HG03064 (cell line): ENCODE data around the gene SP100.
A peak's percentile ranks its signal among the peaks of the same experiment; 100 is the strongest.

ENCODE experiments used
- ATAC-seq: cut with Tn5 transposase; IDR thresholded peaks from one replicate; pipeline ENCODE4 v1.9.1; 2021; ENCODE audit warnings: low read depth; ENCODE audit not compliant: unreplicated experiment

Gene SP100

GRCh38 chr2:230521386-230521785 is 105.4 kb downstream of the SP100 start:
- ATAC-seq = no peak

DNA sequence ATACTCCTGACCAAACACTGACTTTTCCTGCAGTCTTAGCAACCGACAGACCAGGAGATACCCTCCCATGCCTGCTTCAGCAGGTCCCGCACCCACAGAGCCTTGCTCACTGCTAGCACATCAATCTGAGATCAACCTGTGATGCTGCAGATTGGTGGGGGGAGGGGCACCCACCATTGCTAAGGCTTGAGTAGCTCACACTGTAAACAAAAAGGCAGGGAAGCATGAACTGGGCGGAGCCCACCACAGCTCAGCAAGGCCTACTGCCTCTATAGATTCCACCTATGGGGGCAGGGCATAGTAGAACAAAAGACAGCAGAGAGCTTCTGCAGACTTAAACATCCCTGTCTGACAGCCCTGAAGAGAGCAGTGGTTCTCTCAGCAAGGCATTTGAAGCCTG is 109.7 kb downstream of the SP100 start:
- no peak for ATAC-seq

GRCh38 chr2:230537531-230537976 is 121.6 kb downstream of the SP100 start:
- ATAC-seq = peak; percentile 62

GRCh38 chr2:230540332-230540731 is 124.3 kb downstream of the SP100 start:
- no peak for ATAC-seq

DNA sequence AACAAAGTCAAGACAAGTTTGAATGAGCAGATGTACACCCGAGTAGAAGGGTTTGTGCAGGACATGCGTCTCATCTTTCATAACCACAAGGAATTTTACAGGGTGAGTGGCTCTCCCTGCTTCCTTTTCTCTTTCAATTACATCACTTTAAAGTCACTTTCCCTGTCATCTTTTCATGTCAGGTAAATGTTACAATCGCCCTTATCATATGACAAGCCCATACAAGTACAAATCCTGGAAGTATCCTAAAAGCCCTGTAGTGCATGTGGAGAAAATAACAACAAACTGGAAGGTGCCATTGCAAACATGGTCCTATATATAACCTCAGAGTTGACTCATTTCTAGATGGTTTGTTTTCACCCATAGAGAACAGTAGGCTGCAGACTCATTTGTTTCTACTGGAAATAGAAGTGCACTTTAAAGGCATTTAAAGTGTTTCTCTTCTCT is 126.0 kb downstream of the SP100 start:
- peak; percentile 66 for ATAC-seq

DNA sequence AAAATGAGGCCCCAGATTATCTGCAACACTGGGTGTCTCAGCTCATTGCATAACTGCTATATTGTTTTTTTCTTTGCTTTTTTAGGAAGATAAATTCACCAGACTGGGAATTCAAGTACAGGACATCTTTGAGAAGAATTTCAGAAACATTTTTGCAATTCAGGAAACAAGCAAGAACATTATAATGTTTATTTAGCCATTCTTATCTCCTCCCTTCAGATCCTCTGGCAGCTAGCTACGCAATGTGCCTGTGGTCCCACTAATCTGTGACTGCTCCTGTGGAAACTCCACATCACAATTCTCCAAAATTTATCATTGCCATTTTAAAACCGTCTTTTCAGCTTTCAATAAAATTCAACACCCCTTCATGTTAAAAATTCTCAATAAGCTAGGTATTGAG is 126.8 kb downstream of the SP100 start:
- ATAC-seq = no peak

GRCh38 chr2:230552181-230552580 is 136.2 kb downstream of the SP100 start:
- no peak for ATAC-seq

GRCh38 chr2:230557065-230557464 is 141.1 kb downstream of the SP100 start:
- no peak for ATAC-seq

DNA sequence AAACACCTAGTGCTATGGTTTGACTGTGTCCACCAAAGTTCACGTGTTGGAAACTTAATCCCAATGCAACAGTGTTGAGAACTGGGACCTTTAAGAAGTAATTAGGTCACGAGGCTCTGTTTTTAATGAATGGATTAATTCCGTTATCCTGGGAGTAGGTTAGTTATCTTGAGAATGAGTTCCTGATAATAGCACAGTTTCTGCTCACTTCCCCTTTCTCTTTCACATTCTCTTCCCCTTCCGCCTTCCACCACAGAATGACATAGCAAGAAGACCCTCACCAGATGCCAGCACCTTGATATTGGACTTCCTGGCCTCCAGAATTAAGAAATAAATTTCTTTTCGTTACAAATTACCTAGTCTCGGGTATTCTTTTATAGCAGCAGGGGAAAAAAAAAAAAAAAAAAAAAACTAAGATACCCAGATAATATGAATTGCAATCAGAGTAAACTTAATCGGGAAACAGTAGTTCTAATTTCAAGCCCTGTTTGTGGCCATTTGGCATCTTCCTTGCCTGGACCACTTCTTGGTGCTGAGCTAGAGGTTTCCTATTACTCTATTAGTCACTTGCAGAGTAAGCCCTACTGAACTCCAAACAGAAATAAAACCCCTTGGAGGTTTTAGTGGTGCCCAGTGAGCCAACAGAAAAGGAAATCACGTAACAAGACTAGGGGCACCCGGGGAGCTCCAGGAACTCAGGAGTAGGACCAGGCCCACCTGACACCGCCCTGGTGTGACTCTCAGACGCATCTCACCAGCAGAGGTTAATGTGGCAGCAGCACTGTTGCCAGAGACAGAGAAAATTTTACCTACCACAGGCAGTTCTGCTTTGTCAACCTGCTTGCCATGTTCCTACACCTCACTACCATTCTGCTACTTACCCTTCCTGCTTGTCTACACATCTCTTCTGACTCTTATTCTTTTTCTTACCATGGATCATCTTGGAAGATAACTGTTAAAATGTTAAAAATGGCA is 149.1 kb downstream of the SP100 start:
- ATAC-seq = no peak

DNA sequence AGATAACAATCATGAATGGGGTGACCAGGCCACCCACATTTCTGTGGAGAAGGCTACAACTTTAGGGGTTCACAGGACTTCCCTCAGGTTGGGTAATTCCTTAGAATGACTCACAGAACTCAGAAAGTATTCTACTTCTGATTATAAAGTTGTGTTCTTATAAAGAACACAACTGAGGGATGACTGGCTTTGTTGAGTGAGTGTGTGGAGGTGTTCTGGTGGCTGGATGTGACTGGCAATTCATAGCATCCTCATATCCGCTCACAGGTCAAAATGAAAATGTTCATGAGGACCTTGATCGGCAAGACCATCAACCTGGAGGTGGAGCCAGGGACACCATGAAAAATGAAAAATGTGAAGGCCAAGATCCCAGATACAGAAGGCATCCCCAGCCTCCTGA is 153.3 kb downstream of the SP100 start:
- ATAC-seq = no peak

GRCh38 chr2:230570987-230571386 is 155.0 kb downstream of the SP100 start:
- ATAC-seq = no peak

GRCh38 chr2:230575642-230576324 is 159.8 kb downstream of the SP100 start:
- ATAC-seq = no peak

DNA sequence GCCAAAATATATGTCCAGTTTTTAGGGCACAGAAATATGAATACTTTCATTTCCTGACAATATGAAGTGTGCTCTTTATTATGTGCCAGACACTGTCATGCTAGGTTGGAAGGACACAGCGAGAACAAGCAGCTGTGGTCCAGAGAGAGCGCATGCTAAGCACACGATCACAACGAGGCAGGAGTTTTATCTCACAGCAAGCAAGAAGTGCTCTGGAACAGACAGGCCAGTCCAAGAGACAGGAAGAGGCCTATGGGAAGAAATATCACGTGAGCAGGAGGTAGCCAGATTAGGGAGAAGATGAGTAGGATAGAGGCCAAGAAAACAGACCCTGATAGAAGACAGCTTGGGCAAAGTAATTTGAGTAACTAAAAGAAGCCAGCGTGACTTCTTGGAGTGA is 161.1 kb downstream of the SP100 start:
- no peak for ATAC-seq

DNA sequence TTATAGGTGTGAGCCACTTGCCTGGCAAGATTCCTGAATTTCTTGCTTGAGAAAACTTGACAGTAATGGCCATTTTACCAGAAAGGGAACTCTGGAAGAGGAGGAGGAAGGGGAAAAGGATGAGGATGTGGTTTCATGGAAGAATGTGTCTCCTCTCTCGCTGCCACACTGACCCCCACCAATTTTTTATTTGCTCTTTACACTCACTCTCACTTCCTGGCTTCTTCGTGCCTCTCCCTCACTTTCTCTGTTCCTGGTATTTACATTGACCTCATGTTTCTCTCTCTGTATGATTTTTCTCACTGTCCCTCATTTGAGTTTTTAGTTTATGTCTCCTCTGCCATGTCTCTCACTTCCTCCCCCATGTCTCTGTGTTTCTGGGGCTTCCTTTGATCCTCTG is 162.1 kb downstream of the SP100 start:
- no peak for ATAC-seq

DNA sequence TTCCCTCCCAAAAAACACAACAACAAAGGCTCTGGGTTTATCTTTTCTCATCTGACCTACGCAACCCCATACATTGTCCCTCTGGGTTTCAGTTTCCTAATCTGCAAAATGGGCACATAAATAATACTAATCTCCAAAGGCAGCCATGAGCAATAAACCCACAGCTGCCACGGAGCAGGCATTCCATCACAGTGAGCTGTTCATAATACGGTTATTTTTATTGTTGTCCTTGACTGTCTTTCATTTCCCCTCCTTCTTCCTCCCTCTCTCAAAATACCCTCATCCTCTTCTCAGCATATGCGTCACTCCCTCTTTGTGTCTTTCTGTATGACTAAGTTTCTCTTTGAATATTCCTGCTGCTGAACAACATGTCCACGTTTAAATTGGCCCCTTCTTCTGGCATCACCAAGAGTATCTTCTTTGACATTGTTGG is 166.9 kb downstream of the SP100 start:
- ATAC-seq = peak; percentile 54

- ATAC-seq = peak; percentile 35
Measured at GRCh38 chr2:230583581-230583980, 167.6 kb downstream of the SP100 start.

DNA sequence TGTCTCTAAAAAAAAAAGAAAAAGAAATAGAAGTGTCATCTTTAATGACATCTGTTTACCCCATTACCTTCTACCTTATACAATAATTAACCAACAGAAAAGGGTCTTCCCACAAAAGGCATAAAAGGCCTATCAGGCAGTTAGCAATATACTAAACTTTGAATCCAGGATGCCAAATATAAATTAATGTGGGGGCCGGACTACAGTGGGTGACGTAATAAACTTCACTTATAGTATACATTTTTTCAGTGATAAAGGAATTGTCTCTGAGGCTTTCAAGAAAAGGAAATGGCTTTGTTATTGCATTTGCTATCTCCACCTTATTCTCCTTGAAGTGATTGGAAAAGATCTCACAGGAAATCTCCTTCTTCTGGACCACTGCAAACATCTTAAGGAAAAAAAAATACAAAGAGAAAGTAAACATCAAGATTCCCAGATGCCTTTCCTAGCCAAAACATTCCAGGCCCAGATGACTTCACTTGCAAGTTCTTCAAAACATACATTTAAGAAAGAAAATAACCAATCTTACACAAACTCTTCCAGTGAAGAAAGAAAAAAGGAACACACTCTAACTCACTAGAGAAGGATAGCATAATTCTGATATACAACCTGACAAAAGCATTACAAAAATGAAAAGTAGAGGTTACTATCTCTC is 170.5 kb downstream of the SP100 start:
- no peak for ATAC-seq

DNA sequence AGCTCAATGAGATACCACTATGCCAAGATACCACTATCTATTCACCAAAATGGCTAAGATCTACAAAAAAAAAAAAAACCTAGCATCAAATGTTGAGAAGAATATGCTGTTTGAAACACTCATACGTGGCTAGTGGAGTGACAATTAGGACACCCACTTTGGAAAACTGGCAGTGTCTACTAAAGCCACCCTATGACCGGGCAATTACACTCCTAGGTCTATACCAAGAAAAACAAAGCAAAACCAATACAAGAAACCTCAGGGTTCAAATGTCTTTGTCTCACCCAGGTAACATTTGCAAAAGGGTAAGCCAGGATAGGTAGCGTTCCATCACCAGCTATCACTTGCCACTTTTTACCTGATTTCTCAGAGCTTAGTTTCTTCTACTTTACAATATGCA is 173.0 kb downstream of the SP100 start:
- peak; percentile 15 for ATAC-seq

DNA sequence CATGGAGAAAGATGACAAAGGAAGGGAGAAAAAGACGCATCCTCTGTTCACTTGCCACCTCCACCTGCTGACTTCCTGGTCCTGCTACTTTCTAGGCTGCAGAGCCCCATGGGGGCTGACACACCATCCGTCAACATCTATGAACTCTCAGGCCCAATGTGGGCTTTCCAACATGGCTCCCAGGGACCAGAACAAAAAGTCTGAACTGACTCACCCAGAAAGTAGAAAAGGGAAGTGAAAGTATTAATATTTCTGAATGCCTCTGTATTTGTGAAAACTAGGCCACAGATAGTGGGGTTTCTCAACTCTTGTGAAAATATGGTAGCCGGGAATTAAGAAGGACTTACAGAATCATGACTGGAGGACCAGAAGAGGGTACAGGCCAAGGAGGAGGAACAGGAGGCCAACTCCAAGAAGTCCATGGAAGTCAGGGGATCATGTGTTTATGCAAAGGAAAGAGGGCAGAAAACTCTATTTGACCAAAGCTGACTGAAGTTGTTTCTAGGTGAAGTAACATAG is 173.6 kb downstream of the SP100 start:
- ATAC-seq = peak; percentile 93

DNA sequence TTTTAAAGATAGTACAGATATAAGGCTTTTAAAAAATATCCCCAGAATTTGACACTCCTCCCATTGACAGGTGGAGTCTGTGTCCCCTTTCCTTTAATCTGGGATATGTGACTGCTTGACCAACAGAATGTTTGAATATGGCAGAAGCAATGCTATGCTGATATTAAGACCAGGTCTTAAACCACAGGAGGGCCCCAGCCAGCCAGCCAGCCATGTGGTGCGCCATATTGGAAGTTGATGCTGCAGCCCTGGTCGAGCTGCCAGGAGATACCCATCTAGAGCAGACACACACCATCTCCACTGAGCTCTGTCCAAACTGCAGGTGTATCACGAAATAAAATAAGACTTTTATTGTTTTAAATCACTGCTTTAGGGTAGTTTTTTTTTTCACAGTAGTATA is 174.3 kb downstream of the SP100 start:
- ATAC-seq = no peak

GRCh38 chr2:230591850-230592249 is 175.8 kb downstream of the SP100 start:
- ATAC-seq = no peak
